HG02610 (cell line): Measurements from ENCODE around the gene CBX4.

Source experiments
- ATAC-seq: cut with Tn5 transposase; IDR thresholded peaks from one replicate; pipeline ENCODE4 v1.9.1; 2021; ENCODE audit warnings: mild to moderate bottlenecking, moderate library complexity; ENCODE audit not compliant: unreplicated experiment

The CBX4 gene

GRCh38 chr17:79802736-79803420 is 36.4 kb downstream of the CBX4 start:
- no peak for ATAC-seq

- ATAC-seq: no peak
Measured at GRCh38 chr17:79802039-79802735, 37.1 kb downstream of the CBX4 start.

GRCh38 chr17:79801156-79802038 is 37.8 kb downstream of the CBX4 start:
- ATAC-seq: no peak

GRCh38 chr17:79800325-79801155 is 38.7 kb downstream of the CBX4 start:
- no peak for ATAC-seq

GRCh38 chr17:79799538-79800324 is 39.5 kb downstream of the CBX4 start:
- ATAC-seq: no peak

GRCh38 chr17:79799174-79799537 is 40.1 kb downstream of the CBX4 start:
- ATAC-seq: no peak

- no peak for ATAC-seq
Measured at GRCh38 chr17:79798299-79799173, 40.7 kb downstream of the CBX4 start.

GRCh38 chr17:79797492-79798298 is 41.5 kb downstream of the CBX4 start:
- no peak for ATAC-seq

- peak; percentile 89 for ATAC-seq
Measured at GRCh38 chr17:79796763-79797491, 42.3 kb downstream of the CBX4 start, which contains the start of gene CBX8. TSS of gene CBX8 (minus strand) at chr17:79797077. CDS start at chr17:79796998, 79 bp downstream.

- ATAC-seq: no peak
Measured at GRCh38 chr17:79796444-79796762, 42.8 kb downstream of the CBX4 start.

GRCh38 chr17:79795795-79796443 is 43.3 kb downstream of the CBX4 start:
- ATAC-seq: no peak

- ATAC-seq: no peak
Measured at GRCh38 chr17:79794659-79795511, 44.4 kb downstream of the CBX4 start.

GRCh38 chr17:79793924-79794304 is 45.3 kb downstream of the CBX4 start:
- no peak for ATAC-seq

- ATAC-seq: no peak
Measured at GRCh38 chr17:79792984-79793923, 46.0 kb downstream of the CBX4 start.

GRCh38 chr17:79792341-79792871 is 46.8 kb downstream of the CBX4 start:
- no peak for ATAC-seq
